GM23338 (cell line): ENCODE measurements around the gene CD70. TPM values are rescaled to one million over a fixed set of nuclear protein-coding genes. Genes with fewer than 3 reads are reported as not detected.

ENCODE experiments used
- ATAC-seq: fragments of 200-7000 bp; cut with Tn5 transposase; 3 replicates; pipeline ENCODE4 v1.9.1; 2020
- DNase-seq: peaks from one replicate; pipeline ENCODE4 v3.0.0-alpha.2; 2015; ENCODE audit warnings: low spot score
- H2AFZ ChIP-seq: fragments of 200-600 bp; sonication (generic); 2 replicates; pipeline ENCODE4 v1.8.0; 2016; ENCODE audit warnings: antibody characterized with exemption, mild to moderate bottlenecking, moderate library complexity
- H3F3A ChIP-seq: fragments of 200-600 bp; sonication (generic); replicated peaks from 2 replicates; pipeline ENCODE4 v1.8.0; 2017; ENCODE audit warnings: antibody characterized with exemption, mixed run types, low read depth
- H3K27ac ChIP-seq: fragments of 200-600 bp; sonication (generic); 2 replicates; pipeline ENCODE4 v1.6.1; 2016; ENCODE audit warnings: low read depth
- H3K27me3 ChIP-seq: fragments of 200-600 bp; sonication (generic); 2 replicates; pipeline ENCODE4 v1.8.0; 2016; ENCODE audit warnings: mild to moderate bottlenecking, mixed run types, moderate library complexity; ENCODE audit not compliant: insufficient read depth
- H3K36me3 ChIP-seq: fragments of 200-600 bp; sonication (generic); 2 replicates; pipeline ENCODE4 v1.8.0; 2016; ENCODE audit warnings: mild to moderate bottlenecking; ENCODE audit not compliant: insufficient read depth
- H3K4me1 ChIP-seq: fragments of 200-600 bp; sonication (generic); 2 replicates; pipeline ENCODE4 v1.8.0; 2016; ENCODE audit warnings: mild to moderate bottlenecking, moderate library complexity; ENCODE audit not compliant: insufficient read depth
- H3K4me2 ChIP-seq: fragments of 200-600 bp; sonication (generic); 2 replicates; pipeline ENCODE4 v1.7.1; 2017; ENCODE audit warnings: mixed run types
- H3K4me3 ChIP-seq: fragments of 200-600 bp; sonication (generic); 2 replicates; pipeline ENCODE4 v1.6.1; 2016; ENCODE audit warnings: mixed run types
- H3K79me2 ChIP-seq: fragments of 200-600 bp; sonication (generic); replicated peaks from 2 replicates; pipeline ENCODE4 v1.8.0; 2017; ENCODE audit warnings: mild to moderate bottlenecking; ENCODE audit not compliant: insufficient read depth
- H3K9me2 ChIP-seq: fragments of 200-600 bp; sonication (generic); 2 replicates; pipeline ENCODE4 v1.8.0; 2017; ENCODE audit not compliant: insufficient read depth
- H4K20me1 ChIP-seq: fragments of 200-600 bp; sonication (generic); replicated peaks from 2 replicates; pipeline ENCODE4 v1.8.0; 2017; ENCODE audit warnings: mild to moderate bottlenecking; ENCODE audit not compliant: insufficient read depth
- H3K27ac Mint-ChIP-seq: 2 replicates; pipeline ENCODE4 v1.8.0; 2020; ENCODE audit warnings: inconsistent platforms, mild to moderate bottlenecking, moderate library complexity, mixed read lengths
- H3K27me3 Mint-ChIP-seq: 3 replicates; pipeline ENCODE4 v1.8.0; 2022; ENCODE audit warnings: low read depth, mild to moderate bottlenecking, moderate library complexity, mixed read lengths, inconsistent platforms; ENCODE audit not compliant: insufficient read depth, poor library complexity
- H3K36me3 Mint-ChIP-seq: 3 replicates; pipeline ENCODE4 v1.8.0; 2021; ENCODE audit warnings: low read depth, mild to moderate bottlenecking, inconsistent platforms, moderate library complexity, mixed read lengths
- H3K4me1 Mint-ChIP-seq: 3 replicates; pipeline ENCODE4 v1.8.0; 2020; ENCODE audit warnings: mild to moderate bottlenecking, inconsistent platforms, mixed read lengths
- H3K4me3 Mint-ChIP-seq: 3 replicates; pipeline ENCODE4 v1.8.0; 2021; ENCODE audit warnings: moderate library complexity, mild to moderate bottlenecking, inconsistent platforms, mixed read lengths
- H3K9me3 Mint-ChIP-seq: 3 replicates; pipeline ENCODE4 v1.8.0; 2020; ENCODE audit warnings: moderate library complexity, mild to moderate bottlenecking, inconsistent platforms, mixed read lengths
- CREB1 ChIP-seq: fragments of 250-450 bp; sonication (Bioruptor Pico); IDR thresholded peaks from 2 replicates; pipeline ENCODE4 v1.5.0; 2020; ENCODE audit warnings: low read depth, mild to moderate bottlenecking, moderate library complexity
- ETS1 ChIP-seq: IDR thresholded peaks from 2 replicates; pipeline ENCODE4 v1.6.1; 2016; ENCODE audit warnings: antibody characterized with exemption
- EZH2 ChIP-seq: fragments of 200-600 bp; sonication (generic); IDR thresholded peaks from one replicate; pipeline ENCODE4 v1.8.0; 2017; ENCODE audit warnings: antibody characterized with exemption, mild to moderate bottlenecking, low read depth; ENCODE audit not compliant: unreplicated experiment
- EZH2phosphoT487 ChIP-seq: fragments of 200-600 bp; sonication (generic); IDR thresholded peaks from one replicate; pipeline ENCODE4 v1.8.1; 2018; ENCODE audit warnings: antibody characterized with exemption; ENCODE audit not compliant: unreplicated experiment
- JUNB ChIP-seq: IDR thresholded peaks from one replicate; pipeline ENCODE4 v1.6.1; 2016; ENCODE audit warnings: antibody characterized with exemption; ENCODE audit not compliant: unreplicated experiment
- NANOG ChIP-seq: IDR thresholded peaks from 2 replicates; pipeline ENCODE4 v1.6.1; 2016; ENCODE audit warnings: antibody characterized with exemption, borderline replicate concordance
- POLR2AphosphoS5 ChIP-seq: IDR thresholded peaks from 2 replicates; pipeline ENCODE4 v1.6.1; 2016; ENCODE audit warnings: antibody characterized with exemption, low read depth
- REST ChIP-seq: IDR thresholded peaks from one replicate; pipeline ENCODE4 v1.6.1; 2018; ENCODE audit warnings: antibody characterized with exemption; ENCODE audit not compliant: unreplicated experiment
- STAT1 ChIP-seq: IDR thresholded peaks from one replicate; pipeline ENCODE4 v1.6.1; 2016; ENCODE audit warnings: antibody characterized with exemption; ENCODE audit not compliant: unreplicated experiment
- ZNF114 ChIP-seq: fragments of 250-450 bp; sonication (Bioruptor Pico); IDR thresholded peaks from 2 replicates; pipeline ENCODE4 v1.5.0; 2020; ENCODE audit warnings: mild to moderate bottlenecking, moderate library complexity
- ZNF331 ChIP-seq: fragments of 250-450 bp; sonication (Bioruptor Pico); IDR thresholded peaks from 2 replicates; pipeline ENCODE4 v1.5.0; 2020; ENCODE audit warnings: low read depth, mild to moderate bottlenecking, moderate library complexity
- ZNF462 ChIP-seq: fragments of 250-450 bp; sonication (Bioruptor Pico); IDR thresholded peaks from 2 replicates; pipeline ENCODE4 v1.5.0; 2020; ENCODE audit warnings: mild to moderate bottlenecking, moderate library complexity
- long read RNA-seq: library from polyadenylated mRNA; unstranded; transcript quantifications from one replicate; pipeline ENCODE4 v2.0.0, GENCODE V29; 2020; ENCODE audit not compliant: unreplicated experiment
- polyA plus RNA-seq: library from polyadenylated mRNA; unstranded; fragments of >200 nt; fragmentation: Nextera tagmentation; extraction: Ambion mirVana; gene quantifications from 2 replicates; pipeline ENCODE4 v1.2.1, GENCODE V29; 2016
- total RNA-seq: library from RNA; depleted of rRNA; stranded (reverse); fragments of >200 nt; shearing (Covaris generic); gene quantifications from 2 replicates; pipeline ENCODE4 v1.2.3, GENCODE V29; 2014; rRNA removed
- TF ChIP-seq, protein P1 (sequence below), 2 experiments: fragments of 200-600 bp in 1 of 2; sonication (generic) in 1 of 2; conservative IDR thresholded peaks; 2 replicates each; pipeline versions ENCODE4 v1.5.1 to v1.6.1; 2016 to 2017; ENCODE audit warnings: antibody characterized with exemption in 2 of 2, low read depth in 2 of 2, mild to moderate bottlenecking in 2 of 2, moderate library complexity in 1 of 2

CD70 gene
- total RNA-seq = 2.0 and 7.3 TPM in 2 replicates
- 7.1 and 7.3 TPM in 2 replicates for polyA plus RNA-seq
- long read RNA-seq = 0 reads

DNA sequence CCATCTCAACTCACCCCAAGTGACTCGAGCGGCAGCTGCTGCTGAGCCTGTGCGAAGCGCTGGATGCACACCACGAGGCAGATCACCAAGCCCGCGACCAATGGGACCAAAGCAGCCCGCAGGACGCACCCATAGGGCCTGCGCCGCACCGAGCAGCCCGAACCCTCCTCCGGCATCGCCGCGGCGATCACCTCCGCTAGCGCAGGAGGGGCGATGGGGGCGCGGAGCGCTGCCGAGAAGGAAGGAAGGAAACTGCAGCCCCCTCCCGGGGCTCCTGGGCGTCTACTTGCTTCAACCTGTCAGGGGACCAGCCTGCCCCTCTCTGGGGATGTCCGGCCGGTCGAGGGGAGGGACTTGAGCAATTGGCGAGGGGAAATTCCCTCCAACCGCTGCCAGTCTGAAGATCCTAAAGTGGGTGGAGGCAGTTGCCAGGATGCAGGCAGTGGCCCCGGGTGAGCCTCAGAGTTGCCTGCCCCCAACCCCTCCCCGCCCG is at the start of gene CD70:
Gene CD70, minus strand, starts transcription at position 324 of the 493 bp plus-strand sequence. Its CDS starts 148 bp downstream, at position 176.
- peaks cover 29% of the 10 kb centered on the region for H3K4me1 ChIP-seq
- peaks cover 10% of the 10 kb centered on the region; the same call in 1 of the 2 replicates for H4K20me1 ChIP-seq
- ATAC-seq (peak; percentile 80), DNase-seq (peak; percentile 85)
- no peaks in the 10 kb centered on the region for H3K79me2 ChIP-seq
- peaks cover 18% of the 10 kb centered on the region for H3F3A ChIP-seq
- Mint-ChIP-seq H3K36me3 (peaks cover 9% of the 10 kb centered on the region), H3K27ac (no peak within 1 kb of the TSS), H3K4me1 (peaks cover 30% of the 10 kb centered on the region), H3K27me3 (peaks cover 63% of the 10 kb centered on the region), H3K9me3 (peaks cover 73% of the 10 kb centered on the region), H3K4me3 (peak within 1 kb of the TSS; percentile 70)
- H3K4me2 ChIP-seq = peak within 1 kb of the TSS; percentile 95
- H3K9me2 ChIP-seq = no peaks in the 10 kb centered on the region
- TF ChIP-seq ZNF462 = no peak
- no peak for TF ChIP-seq ETS1
- TF ChIP-seq, protein P1, sequence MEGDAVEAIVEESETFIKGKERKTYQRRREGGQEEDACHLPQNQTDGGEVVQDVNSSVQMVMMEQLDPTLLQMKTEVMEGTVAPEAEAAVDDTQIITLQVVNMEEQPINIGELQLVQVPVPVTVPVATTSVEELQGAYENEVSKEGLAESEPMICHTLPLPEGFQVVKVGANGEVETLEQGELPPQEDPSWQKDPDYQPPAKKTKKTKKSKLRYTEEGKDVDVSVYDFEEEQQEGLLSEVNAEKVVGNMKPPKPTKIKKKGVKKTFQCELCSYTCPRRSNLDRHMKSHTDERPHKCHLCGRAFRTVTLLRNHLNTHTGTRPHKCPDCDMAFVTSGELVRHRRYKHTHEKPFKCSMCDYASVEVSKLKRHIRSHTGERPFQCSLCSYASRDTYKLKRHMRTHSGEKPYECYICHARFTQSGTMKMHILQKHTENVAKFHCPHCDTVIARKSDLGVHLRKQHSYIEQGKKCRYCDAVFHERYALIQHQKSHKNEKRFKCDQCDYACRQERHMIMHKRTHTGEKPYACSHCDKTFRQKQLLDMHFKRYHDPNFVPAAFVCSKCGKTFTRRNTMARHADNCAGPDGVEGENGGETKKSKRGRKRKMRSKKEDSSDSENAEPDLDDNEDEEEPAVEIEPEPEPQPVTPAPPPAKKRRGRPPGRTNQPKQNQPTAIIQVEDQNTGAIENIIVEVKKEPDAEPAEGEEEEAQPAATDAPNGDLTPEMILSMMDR (conservative IDR thresholded peaks at IDR 0.05; ENCODE audit: low read depth in 2 of 2) = no peak
- TF ChIP-seq STAT1 = no peak
- no peak for TF ChIP-seq JUNB
- TF ChIP-seq ZNF331 (CRISPR knock-in tag) = no peak
- no peak for TF ChIP-seq NANOG
- TF ChIP-seq POLR2AphosphoS5 = no peak
- no peak for TF ChIP-seq ZNF114 (CRISPR knock-in tag)
- no peak for TF ChIP-seq CREB1 (CRISPR knock-in tag)
- no peak for TF ChIP-seq REST
- TF ChIP-seq EZH2 = no peak
- no peak for TF ChIP-seq EZH2phosphoT487
- peak within 1 kb of the TSS; percentile 95 for H2AFZ ChIP-seq
- H3K36me3 ChIP-seq = no peaks in the 10 kb centered on the region
- peaks cover 84% of the 10 kb centered on the region for H3K27me3 ChIP-seq
- no peak within 1 kb of the TSS for H3K27ac ChIP-seq
- H3K4me3 ChIP-seq = peak within 1 kb of the TSS; percentile 74
